ENCODE measurements around the gene MANEAL. TPM values are rescaled to one million over a fixed set of nuclear protein-coding genes. Genes with fewer than 3 reads are reported as not detected.

Gene MANEAL
- total RNA-seq, 2 experiments from 2014 or later = 20.0 to 27.1 TPM

DNA sequence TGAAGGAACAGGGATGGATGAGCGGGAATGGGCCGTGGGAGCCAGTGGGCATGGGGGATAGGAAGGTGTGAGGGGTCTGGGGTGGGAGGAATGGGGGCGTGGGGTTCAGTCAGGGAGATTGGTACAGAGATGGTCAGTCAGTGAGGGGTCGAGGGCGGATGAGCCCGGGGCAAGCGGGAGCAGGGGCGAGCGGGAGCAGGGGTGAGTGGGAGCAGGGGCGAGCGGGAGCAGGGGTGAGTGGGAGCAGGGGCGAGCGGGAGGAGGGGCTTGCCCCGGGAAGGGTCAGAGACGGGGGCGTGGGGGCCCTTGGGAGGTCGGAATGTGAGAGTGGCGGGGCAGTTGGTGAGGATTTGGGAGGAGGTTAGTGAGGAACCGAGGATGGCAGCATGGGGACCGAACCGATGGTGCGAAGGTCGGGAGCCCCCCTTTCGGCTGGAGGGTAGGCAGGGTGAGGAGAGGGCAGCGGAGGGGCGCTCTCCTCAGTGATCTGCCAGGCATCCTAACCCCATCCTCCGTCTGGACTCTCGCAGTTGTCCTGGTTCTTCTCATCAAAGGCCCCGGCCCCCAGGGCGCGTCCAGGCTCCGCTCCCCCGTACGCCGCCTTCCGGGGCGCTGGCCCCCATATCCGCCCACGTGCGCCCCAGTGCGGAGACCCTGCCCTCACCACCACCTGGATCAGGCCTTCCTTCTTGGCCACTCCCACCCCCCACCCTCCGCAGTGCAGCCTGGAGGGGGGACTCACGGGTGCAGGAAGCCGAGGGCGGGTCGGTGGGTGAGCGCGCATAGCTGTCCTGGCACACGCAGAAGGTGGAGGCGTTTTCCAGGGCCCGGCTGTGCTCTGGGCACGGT, 40.0 kb upstream of the MANEAL start:
- no peak overlapping the region for H3K4me2 ChIP-seq (ENCODE audit: low read length)
- no peak for DNase-seq (ENCODE audit: low spot score)
- no peak overlapping the region for H3K4me3 ChIP-seq (ENCODE audit: low read depth, low read length, poor library complexity, severe bottlenecking)
- ChIA-PET CTCF (ENCODE audit: unreplicated experiment) (no interaction called here), POLR2A (no interaction called here)
- no peaks in the 10 kb centered on the region for H3K79me2 ChIP-seq (ENCODE audit: insufficient read depth, low read depth, low read length)
- H4K20me1 ChIP-seq (ENCODE audit: insufficient read depth, low read length) = no peaks in the 10 kb centered on the region
- no peaks in the 10 kb centered on the region for H3K4me1 ChIP-seq (ENCODE audit: insufficient read depth, low read length, poor library complexity, severe bottlenecking)
- BruUV-seq (replicated peaks) = no TSS peak
- TF ChIP-seq EZH2phosphoT487 (IDR thresholded peaks at IDR 0.05; ENCODE audit: borderline replicate concordance, low read depth, low read length) = no peak
- TF ChIP-seq CTCF (conservative IDR thresholded peaks at IDR 0.05; ENCODE audit: low read length) = no peak
- no peaks in the 10 kb centered on the region for H3K36me3 ChIP-seq (ENCODE audit: insufficient read depth, low read length)
- H3K9me2 ChIP-seq (ENCODE audit: insufficient read depth, low read length) = no peaks in the 10 kb centered on the region
- intact Hi-C loops (cut with micrococcal nuclease; ENCODE audit: unreplicated experiment) = no loop called here
- H2AFZ ChIP-seq (ENCODE audit: low read length) = no peak overlapping the region
- no peak overlapping the region for H3K27ac ChIP-seq (ENCODE audit: low read depth, low read length, poor library complexity, severe bottlenecking)
- H3K9me3 ChIP-seq (ENCODE audit: low read length) = no peaks in the 10 kb centered on the region

DNA sequence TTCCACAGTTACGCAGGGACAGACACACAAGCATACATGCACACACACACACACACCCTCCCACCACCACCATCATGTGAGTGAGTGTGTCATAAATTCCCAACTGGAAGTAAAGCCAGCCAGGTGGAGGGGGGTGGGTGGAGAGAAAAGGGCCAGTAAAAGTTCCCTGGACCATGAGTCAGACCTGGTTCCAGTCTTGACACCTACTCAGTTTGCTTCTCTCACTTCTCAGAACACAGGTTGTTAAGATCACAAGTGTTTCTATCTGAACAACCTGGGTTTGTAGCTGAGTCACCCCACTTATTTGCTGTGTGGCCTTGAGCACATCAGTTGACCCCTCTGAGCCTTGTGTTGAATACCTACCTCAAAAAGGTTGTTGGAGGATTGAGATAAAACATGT, 38.4 kb upstream of the MANEAL start:
- no peak for TF ChIP-seq EZH2phosphoT487 (IDR thresholded peaks at IDR 0.05; ENCODE audit: borderline replicate concordance, low read depth, low read length)
- no peak for TF ChIP-seq CTCF (conservative IDR thresholded peaks at IDR 0.05; ENCODE audit: low read length)

DNA sequence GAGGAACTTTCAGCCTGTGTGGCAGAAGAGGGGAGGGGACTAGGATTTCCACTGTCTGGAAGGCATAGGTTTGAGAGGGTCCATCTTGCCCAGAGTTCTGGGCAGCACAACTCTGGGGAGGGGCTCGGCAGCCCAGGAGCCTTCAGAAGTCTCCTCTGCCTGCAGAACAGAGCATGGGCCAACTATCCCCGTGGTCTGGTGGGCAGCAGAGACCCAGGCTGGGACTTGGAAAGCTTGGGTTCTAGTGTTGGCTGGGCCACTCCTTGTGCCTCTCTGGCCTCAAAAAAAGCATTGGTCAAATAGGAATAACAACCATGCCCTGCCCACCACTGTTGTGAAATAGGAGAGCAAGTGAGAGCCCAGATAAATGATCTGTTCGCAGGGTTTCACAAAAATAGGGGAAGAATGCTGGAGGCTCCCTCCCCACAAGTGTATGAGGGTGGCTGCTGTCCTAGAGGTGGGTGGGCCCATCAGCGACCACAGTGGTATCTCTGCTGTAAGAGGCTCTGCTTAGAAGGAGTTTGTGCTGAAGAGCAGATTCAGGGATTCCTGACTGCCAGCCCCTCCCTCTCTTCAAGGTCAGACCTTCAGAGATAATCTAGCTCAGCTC, 37.6 kb upstream of the MANEAL start:
- Histone ChIP-seq H3K4me3 (ENCODE audit: low read depth, low read length, poor library complexity, severe bottlenecking) (no peak overlapping the region), H3K36me3 (ENCODE audit: insufficient read depth, low read length) (no peaks in the 10 kb centered on the region), H2AFZ (ENCODE audit: low read length) (no peak overlapping the region), H3K79me2 (ENCODE audit: insufficient read depth, low read depth, low read length) (no peaks in the 10 kb centered on the region), H3K9me3 (ENCODE audit: low read length) (no peaks in the 10 kb centered on the region), H4K20me1 (ENCODE audit: insufficient read depth, low read length) (no peaks in the 10 kb centered on the region), H3K27ac (ENCODE audit: low read depth, low read length, poor library complexity, severe bottlenecking) (no peak overlapping the region), H3K9me2 (ENCODE audit: insufficient read depth, low read length) (no peaks in the 10 kb centered on the region), H3K4me2 (ENCODE audit: low read length) (no peak overlapping the region), H3K4me1 (ENCODE audit: insufficient read depth, low read length, poor library complexity, severe bottlenecking) (no peaks in the 10 kb centered on the region)
- ChIA-PET CTCF (ENCODE audit: unreplicated experiment) (interaction anchor here (0.7 kb wide), 1 partner anchor 27 kb away, joined by 3 read pairs; no protein-coding TSS in a partner anchor), POLR2A (interaction anchor here (0.5 to 0.6 kb wide), 2 partner anchors 31 to 309 kb away, joined by 4 to 5 read pairs; no protein-coding TSS in a partner anchor)
- no TSS peak for BruUV-seq (replicated peaks)
- no peak for DNase-seq (ENCODE audit: low spot score)
- intact Hi-C loops (cut with micrococcal nuclease; ENCODE audit: unreplicated experiment) = no loop called here
- no peak for TF ChIP-seq CTCF (conservative IDR thresholded peaks at IDR 0.05; ENCODE audit: low read length)
- TF ChIP-seq EZH2phosphoT487 (IDR thresholded peaks at IDR 0.05; ENCODE audit: borderline replicate concordance, low read depth, low read length) = no peak

More for the DNA sequence above, 38.4 kb upstream of the MANEAL start:
- Histone ChIP-seq H4K20me1 (ENCODE audit: insufficient read depth, low read length) (no peaks in the 10 kb centered on the region), H3K79me2 (ENCODE audit: insufficient read depth, low read depth, low read length) (no peaks in the 10 kb centered on the region), H2AFZ (ENCODE audit: low read length) (no peak overlapping the region), H3K4me2 (ENCODE audit: low read length) (no peak overlapping the region), H3K27ac (ENCODE audit: low read depth, low read length, poor library complexity, severe bottlenecking) (no peak overlapping the region), H3K4me1 (ENCODE audit: insufficient read depth, low read length, poor library complexity, severe bottlenecking) (no peaks in the 10 kb centered on the region), H3K4me3 (ENCODE audit: low read depth, low read length, poor library complexity, severe bottlenecking) (no peak overlapping the region), H3K9me3 (ENCODE audit: low read length) (no peaks in the 10 kb centered on the region), H3K36me3 (ENCODE audit: insufficient read depth, low read length) (no peaks in the 10 kb centered on the region), H3K9me2 (ENCODE audit: insufficient read depth, low read length) (no peaks in the 10 kb centered on the region)
- DNase-seq (ENCODE audit: low spot score) = no peak
- intact Hi-C loops (cut with micrococcal nuclease; ENCODE audit: unreplicated experiment) = no loop called here
- ChIA-PET POLR2A (no interaction called here), CTCF (ENCODE audit: unreplicated experiment) (no interaction called here)
- BruUV-seq (replicated peaks) = no TSS peak
